NCI-H1417 (cell line): ENCODE data around the gene RASGRP1.

Source experiments
- DNase-seq, 3 experiments: peaks; one replicate each; lab custom pipeline; 2025; lab: John Stamatoyannopoulos, UW

RASGRP1 gene

GRCh38 chr15:38504680-38505467, 59.7 kb downstream of the RASGRP1 start:
- no peak for DNase-seq

GRCh38 chr15:38503496-38503895, 61.1 kb downstream of the RASGRP1 start:
- peak in 2 of 3 experiments; percentile 37 to 73 for DNase-seq

GRCh38 chr15:38499651-38500050, 65.0 kb downstream of the RASGRP1 start:
- no peak for DNase-seq

- DNase-seq: no peak
Observed at GRCh38 chr15:38496151-38496550, 68.5 kb downstream of the RASGRP1 start.

GRCh38 chr15:38490242-38490922, 74.2 kb downstream of the RASGRP1 start:
- DNase-seq: no peak

- DNase-seq: no peak
Observed at GRCh38 chr15:38487378-38487777, 77.2 kb downstream of the RASGRP1 start.

GRCh38 chr15:38486936-38487335, 77.7 kb downstream of the RASGRP1 start:
- no peak for DNase-seq

GRCh38 chr15:38482572-38482971, 82.0 kb downstream of the RASGRP1 start:
- no peak for DNase-seq

GRCh38 chr15:38481761-38482160, 82.9 kb downstream of the RASGRP1 start:
- no peak for DNase-seq

GRCh38 chr15:38481113-38481512, 83.5 kb downstream of the RASGRP1 start:
- no peak for DNase-seq

GRCh38 chr15:38479756-38480155, 84.9 kb downstream of the RASGRP1 start:
- no peak for DNase-seq

GRCh38 chr15:38479266-38479665, 85.3 kb downstream of the RASGRP1 start:
- DNase-seq: no peak

GRCh38 chr15:38477637-38478036, 87.0 kb downstream of the RASGRP1 start:
- DNase-seq: no peak

- no peak for DNase-seq
Observed at GRCh38 chr15:38476120-38476519, 88.5 kb downstream of the RASGRP1 start.

GRCh38 chr15:38475361-38475760, 89.3 kb downstream of the RASGRP1 start:
- no peak for DNase-seq

- DNase-seq: peak; percentile 4 to 60 (median 40)
Observed at GRCh38 chr15:38474155-38474757, 90.4 kb downstream of the RASGRP1 start.

- DNase-seq: no peak
Observed at GRCh38 chr15:38471974-38472373, 92.6 kb downstream of the RASGRP1 start.

- DNase-seq: no peak
Observed at GRCh38 chr15:38470816-38471215, 93.8 kb downstream of the RASGRP1 start.

- DNase-seq: peak in 1 of 3 experiments; percentile 0
Observed at GRCh38 chr15:38464675-38465074, 99.9 kb downstream of the RASGRP1 start.

- peak in 1 of 3 experiments; percentile 3 for DNase-seq
Observed at GRCh38 chr15:38463893-38464292, 100.7 kb downstream of the RASGRP1 start.

- no peak for DNase-seq
Observed at GRCh38 chr15:38461066-38461833, 103.4 kb downstream of the RASGRP1 start.

GRCh38 chr15:38460543-38460942, 104.1 kb downstream of the RASGRP1 start:
- DNase-seq: no peak
